PC-3 (cell line): ENCODE data around the gene GNG11. TPM values are rescaled to one million over a fixed set of nuclear protein-coding genes. Genes with fewer than 3 reads are reported as not detected.

Experiments used
- ATAC-seq: fragments of 200-7000 bp; cut with Tn5 transposase; 2 replicates; pipeline ENCODE4 v1.9.1; 2020; ENCODE audit warnings: mild to moderate bottlenecking, moderate library complexity
- BruUV-seq: library from RNA; stranded (reverse); fragments of 400-500 nt; replicated peaks from 2 replicates; lab custom pipeline; 2021; lab: Mats Ljungman, UMichigan
- CTCF ChIA-PET: fragments of 300-600 bp; sonication (Branson Sonifier 250); formaldehyde crosslinking; loops from one replicate; lab custom pipeline; 2022; ENCODE audit warnings: antibody characterized with exemption; lab: Charles Lee
- POLR2A ChIA-PET: fragments of 300-600 bp; sonication (Branson Sonifier 250); formaldehyde crosslinking; loops from one replicate; lab custom pipeline; 2022; ENCODE audit warnings: antibody characterized with exemption; ENCODE audit not compliant: unreplicated experiment; lab: Charles Lee
- DNase-seq: peaks from one replicate; pipeline ENCODE4 v3.0.0-alpha.2; 2015
- H2AFZ ChIP-seq: fragments of 300-600 bp; sonication (generic); 2 replicates; pipeline ENCODE4 v1.6.0; 2016; ENCODE audit warnings: antibody characterized with exemption, low read length
- H3F3A ChIP-seq: fragments of 300-600 bp; sonication (generic); one replicate; pipeline ENCODE4 v1.6.0; 2017; ENCODE audit warnings: antibody characterized with exemption, low read length, control low read depth, mild to moderate bottlenecking; ENCODE audit not compliant: unreplicated experiment
- H3K27ac ChIP-seq: fragments of 300-600 bp; sonication (generic); 2 replicates; pipeline ENCODE4 v1.5.1; 2016; ENCODE audit warnings: mild to moderate bottlenecking, low read length
- H3K27me3 ChIP-seq: fragments of 300-600 bp; sonication (generic); 2 replicates; pipeline ENCODE4 v1.6.1; 2016; ENCODE audit warnings: low read length, mixed read lengths
- H3K36me3 ChIP-seq: fragments of 300-600 bp; sonication (generic); 2 replicates; pipeline ENCODE4 v1.6.1; 2016; ENCODE audit warnings: low read depth, mixed run types, low read length, mixed read lengths
- H3K4me1 ChIP-seq: fragments of 300-600 bp; sonication (generic); 2 replicates; pipeline ENCODE4 v1.5.1; 2016; ENCODE audit warnings: low read length; ENCODE audit not compliant: insufficient read depth
- H3K4me2 ChIP-seq: fragments of 300-600 bp; sonication (generic); 2 replicates; pipeline ENCODE4 v1.6.0; 2016; ENCODE audit warnings: low read length
- H3K4me3 ChIP-seq: fragments of 300-600 bp; sonication (generic); 2 replicates; pipeline ENCODE4 v1.5.1; 2016; ENCODE audit warnings: mild to moderate bottlenecking, low read length, mixed read lengths
- H3K79me2 ChIP-seq: fragments of 300-600 bp; sonication (generic); 2 replicates; pipeline ENCODE4 v1.6.1; 2017; ENCODE audit warnings: low read length, mixed read lengths
- H3K9ac ChIP-seq: fragments of 300-600 bp; sonication (generic); 2 replicates; pipeline ENCODE4 v1.6.0; 2016; ENCODE audit warnings: mild to moderate bottlenecking, low read length
- H3K9me2 ChIP-seq: fragments of 300-600 bp; sonication (generic); replicated peaks from 2 replicates; pipeline ENCODE4 v1.6.1; 2016; ENCODE audit warnings: mixed run types, low read length, mixed read lengths
- H3K9me3 ChIP-seq: fragments of 300-600 bp; sonication (generic); 2 replicates; pipeline ENCODE4 v1.6.1; 2016; ENCODE audit warnings: low read length, mixed read lengths
- H4K20me1 ChIP-seq: fragments of 300-600 bp; sonication (generic); 2 replicates; pipeline ENCODE4 v1.6.1; 2016; ENCODE audit warnings: low read length, mixed read lengths
- CTCF ChIP-seq: fragments of 300-600 bp; sonication (generic); conservative IDR thresholded peaks from 2 replicates; pipeline ENCODE4 v1.5.1; 2017; ENCODE audit warnings: antibody characterized with exemption, low read depth, mild to moderate bottlenecking, low read length
- EZH2 ChIP-seq: fragments of 300-600 bp; sonication (generic); IDR thresholded peaks from one replicate; pipeline ENCODE4 v1.6.1; 2017; ENCODE audit warnings: antibody characterized with exemption, mild to moderate bottlenecking, low read length; ENCODE audit not compliant: unreplicated experiment
- EZH2phosphoT487 ChIP-seq: fragments of 300-600 bp; sonication (generic); IDR thresholded peaks from 2 replicates; pipeline ENCODE4 v1.6.1; 2018; ENCODE audit warnings: mild to moderate bottlenecking, antibody characterized with exemption, low read length, borderline replicate concordance
- intact Hi-C: fragments of 100-400 bp; cut with micrococcal nuclease; formaldehyde crosslinking; loops from 2 replicates; pipeline ENCODE4 v1.9.0; 2023
- total RNA-seq: library from RNA; depleted of rRNA; stranded (reverse); fragments of >200 nt; gene quantifications from 2 replicates; pipeline ENCODE4 v1.2.3, GENCODE V29; 2014

The GNG11 gene
- total RNA-seq, 1 experiment from 2014 or later: 3.0 TPM

DNA sequence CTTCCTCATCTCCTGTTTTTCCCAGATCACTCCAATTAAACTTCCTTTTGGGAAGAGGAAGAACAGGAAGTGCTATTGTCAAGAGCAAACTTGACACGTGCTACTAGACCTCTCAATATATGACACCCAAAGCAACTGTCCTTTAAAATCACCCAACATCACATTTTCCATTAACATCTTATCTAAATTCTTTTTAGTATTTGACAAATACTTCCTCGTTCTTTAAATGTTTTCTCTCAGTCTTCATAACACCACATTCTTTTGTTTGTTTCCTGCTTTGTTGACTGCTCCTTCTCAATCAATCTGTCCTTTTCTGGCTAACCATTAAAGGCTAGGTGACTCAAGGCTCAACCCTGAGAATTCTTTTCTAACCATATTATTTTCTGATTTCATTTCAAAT lies 23.9 kb upstream of the GNG11 start:
- Histone ChIP-seq H3K9ac (no peak overlapping the region), H3K36me3 (no peaks in the 10 kb centered on the region), H3K9me2 (no peaks in the 10 kb centered on the region), H3F3A (no peaks in the 10 kb centered on the region), H3K4me3 (no peak overlapping the region), H3K4me1 (no peaks in the 10 kb centered on the region; the same call in 1 of the 2 replicates), H3K27ac (no peak overlapping the region), H3K9me3 (no peaks in the 10 kb centered on the region), H3K79me2 (no peaks in the 10 kb centered on the region), H2AFZ (no peak overlapping the region), H4K20me1 (no peaks in the 10 kb centered on the region), H3K27me3 (no peaks in the 10 kb centered on the region), H3K4me2 (no peak overlapping the region)
- DNase-seq (no peak), ATAC-seq (no peak)
- CTCF ChIA-PET: no interaction called here
- TF ChIP-seq CTCF (no peak), EZH2phosphoT487 (no peak), EZH2 (no peak)
- intact Hi-C loops: no loop called here
- POLR2A ChIA-PET: no interaction called here
- no TSS peak for BruUV-seq

- POLR2A ChIA-PET: interaction anchor here (0.7 kb wide), 1 partner anchor 1267 kb away, joined by 3 read pairs; no protein-coding TSS in a partner anchor
- no peaks in the 10 kb centered on the region for H3K4me1 ChIP-seq
- TF ChIP-seq CTCF: peak; percentile 85
- TF ChIP-seq EZH2phosphoT487: no peak
- no peak overlapping the region for H3K27ac ChIP-seq
- H3F3A ChIP-seq: no peaks in the 10 kb centered on the region
- no peak overlapping the region for H3K4me3 ChIP-seq
- CTCF ChIA-PET: interaction anchor here (0.5 to 1.2 kb wide), 4 partner anchors 18 to 387 kb away, joined by 3 to 5 read pairs (median 4); partner anchors contain the start of gene GNG11
- peak; percentile 81 for ATAC-seq
- BruUV-seq: no TSS peak
- no peaks in the 10 kb centered on the region for H3K9me3 ChIP-seq
- H3K36me3 ChIP-seq: no peaks in the 10 kb centered on the region
- H3K27me3 ChIP-seq: peaks cover 4% of the 10 kb centered on the region; the same call in 1 of the 2 replicates
- no peak overlapping the region for H2AFZ ChIP-seq
- H3K4me2 ChIP-seq: no peak overlapping the region
- H3K79me2 ChIP-seq: no peaks in the 10 kb centered on the region
- intact Hi-C loops: loop anchor here (1.0 to 2.0 kb wide), 2 partner anchors 184 to 374 kb away; no protein-coding TSS in a partner anchor
- H4K20me1 ChIP-seq: no peaks in the 10 kb centered on the region
- peak; percentile 52 for DNase-seq
- H3K9me2 ChIP-seq: no peaks in the 10 kb centered on the region
- H3K9ac ChIP-seq: no peak overlapping the region
Observed at GRCh38 chr7:93902777-93903423, 18.6 kb upstream of the GNG11 start.

DNA sequence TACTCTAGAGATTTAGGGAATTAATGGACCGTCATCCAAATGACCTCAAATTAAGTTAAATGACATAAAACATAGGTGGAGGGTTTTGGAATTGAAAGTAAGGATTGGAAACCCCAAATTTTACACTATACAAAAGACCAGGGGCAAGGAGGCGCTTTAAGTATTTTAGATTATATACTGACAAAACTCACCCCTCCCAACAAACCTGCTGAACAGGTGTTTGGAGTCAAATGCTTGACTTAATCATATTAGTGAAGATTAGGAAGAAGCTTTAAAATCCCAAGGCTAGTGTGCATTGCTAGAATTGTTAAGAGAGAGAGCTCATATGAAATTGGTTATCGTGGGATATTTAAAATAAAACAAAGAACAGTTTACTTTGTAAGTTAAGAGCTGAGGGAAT lies 15.3 kb upstream of the GNG11 start, which contains the start of gene GNGT1:
TSS of gene GNGT1 (plus strand) at position 301 of the 400 bp plus-strand sequence. CDS start 180 bp downstream, outside the sequence.
- Histone ChIP-seq H3K4me2 (no peak within 1 kb of the TSS), H3K9me3 (no peaks in the 10 kb centered on the region), H3K27ac (no peak within 1 kb of the TSS), H4K20me1 (no peaks in the 10 kb centered on the region), H3F3A (no peaks in the 10 kb centered on the region), H3K36me3 (no peaks in the 10 kb centered on the region), H3K4me1 (peaks cover 6% of the 10 kb centered on the region; the same call in 1 of the 2 replicates), H3K4me3 (no peak within 1 kb of the TSS), H3K79me2 (no peaks in the 10 kb centered on the region), H3K27me3 (peaks cover 4% of the 10 kb centered on the region; the same call in 1 of the 2 replicates), H2AFZ (no peak within 1 kb of the TSS), H3K9me2 (no peaks in the 10 kb centered on the region), H3K9ac (no peak within 1 kb of the TSS)
- no peak for ATAC-seq
- intact Hi-C loops: no loop called here
- CTCF ChIA-PET: no interaction called here
- TF ChIP-seq EZH2 (no peak), EZH2phosphoT487 (no peak), CTCF (no peak)
- POLR2A ChIA-PET: no interaction called here
- no peak for DNase-seq
- no TSS peak for BruUV-seq
